ENCODE measurements around the gene HINFP. TPM values are rescaled to one million over a fixed set of nuclear protein-coding genes. Genes with fewer than 3 reads are reported as not detected.

HINFP gene
- polyA plus RNA-seq, 1 donor from 2014 or later: 50.0 TPM

DNA sequence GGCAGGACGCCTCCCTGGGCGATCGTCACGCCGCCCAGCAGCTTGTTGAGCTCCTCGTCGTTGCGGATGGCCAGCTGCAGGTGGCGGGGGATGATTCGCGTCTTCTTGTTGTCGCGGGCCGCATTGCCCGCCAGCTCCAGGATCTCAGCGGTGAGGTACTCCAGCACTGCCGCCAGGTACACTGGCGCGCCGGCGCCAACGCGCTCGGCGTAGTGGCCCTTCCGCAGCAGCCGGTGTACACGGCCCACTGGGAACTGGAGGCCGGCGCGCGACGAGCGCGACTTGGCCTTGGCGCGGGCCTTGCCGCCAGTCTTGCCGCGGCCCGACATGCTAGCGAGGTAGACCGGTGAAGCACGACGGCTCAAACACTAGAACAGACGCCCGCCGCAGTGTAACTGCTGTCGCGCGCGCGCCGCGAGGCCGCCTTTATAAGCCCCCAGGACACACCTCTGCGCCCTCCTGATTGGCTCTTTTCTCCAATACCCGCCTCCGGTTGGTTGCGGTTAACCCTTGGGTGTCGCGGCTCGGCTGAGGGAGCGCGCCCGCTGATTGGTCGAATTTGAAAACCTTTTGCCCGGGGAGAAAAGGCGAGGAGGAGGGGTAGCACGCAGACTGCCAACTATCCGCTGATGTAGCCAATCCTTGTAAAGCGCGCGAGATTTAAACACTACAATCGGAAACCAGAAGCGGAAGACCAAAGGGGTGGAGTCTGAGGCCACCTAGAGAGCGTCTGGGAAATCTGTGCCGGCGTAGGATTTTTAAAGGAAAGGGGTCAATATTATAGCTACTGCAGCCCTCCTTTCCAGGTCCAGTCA lies 26.1 kb upstream of the HINFP start:
- Histone ChIP-seq H3K9me2 (ENCODE audit: insufficient read depth, low read length) (no peaks in the 10 kb centered on the region), H3F3A (ENCODE audit: insufficient read depth, low read length, poor library complexity, severe bottlenecking) (no peaks in the 10 kb centered on the region), H3K79me2 (replicated peaks; ENCODE audit: insufficient read depth, low read length) (peaks cover 23% of the 10 kb centered on the region), H2AFZ (ENCODE audit: low read depth, low read length) (peak overlapping the region; percentile 31), H3K4me2 (ENCODE audit: low read length) (peak overlapping the region; percentile 69), H3K27me3 (ENCODE audit: insufficient read depth, low read depth, low read length) (no peaks in the 10 kb centered on the region), H4K20me1 (ENCODE audit: insufficient read depth) (no peaks in the 10 kb centered on the region), H3K27ac (ENCODE audit: low read length) (peak overlapping the region; percentile 48), H3K9me3 (ENCODE audit: low read length) (no peaks in the 10 kb centered on the region), H3K36me3 (ENCODE audit: insufficient read depth, low read length) (no peaks in the 10 kb centered on the region), H3K9ac (ENCODE audit: low read length) (peak overlapping the region; percentile 71), H3K4me3 (ENCODE audit: low read length) (peak overlapping the region; percentile 92)
- TF ChIP-seq SMC3 (conservative IDR thresholded peaks at IDR 0.05; ENCODE audit: poor library complexity) (peak; percentile 74), EP300 (conservative IDR thresholded peaks at IDR 0.05; ENCODE audit: poor library complexity, severe bottlenecking) (no peak), EZH2 (IDR thresholded peaks at IDR 0.05; ENCODE audit: borderline replicate concordance, insufficient read depth, low read length, poor library complexity, severe bottlenecking) (no peak), TAF1 (IDR thresholded peaks at IDR 0.05; ENCODE audit: low read depth) (peak; percentile 99), RAD21 (conservative IDR thresholded peaks at IDR 0.05) (peak; percentile 63), MXI1 (conservative IDR thresholded peaks at IDR 0.05; ENCODE audit: poor library complexity, severe bottlenecking) (peak; percentile 95), POLR2AphosphoS5 (IDR thresholded peaks at IDR 0.05) (peak; percentile 99)
- TF ChIP-seq, protein P1, sequence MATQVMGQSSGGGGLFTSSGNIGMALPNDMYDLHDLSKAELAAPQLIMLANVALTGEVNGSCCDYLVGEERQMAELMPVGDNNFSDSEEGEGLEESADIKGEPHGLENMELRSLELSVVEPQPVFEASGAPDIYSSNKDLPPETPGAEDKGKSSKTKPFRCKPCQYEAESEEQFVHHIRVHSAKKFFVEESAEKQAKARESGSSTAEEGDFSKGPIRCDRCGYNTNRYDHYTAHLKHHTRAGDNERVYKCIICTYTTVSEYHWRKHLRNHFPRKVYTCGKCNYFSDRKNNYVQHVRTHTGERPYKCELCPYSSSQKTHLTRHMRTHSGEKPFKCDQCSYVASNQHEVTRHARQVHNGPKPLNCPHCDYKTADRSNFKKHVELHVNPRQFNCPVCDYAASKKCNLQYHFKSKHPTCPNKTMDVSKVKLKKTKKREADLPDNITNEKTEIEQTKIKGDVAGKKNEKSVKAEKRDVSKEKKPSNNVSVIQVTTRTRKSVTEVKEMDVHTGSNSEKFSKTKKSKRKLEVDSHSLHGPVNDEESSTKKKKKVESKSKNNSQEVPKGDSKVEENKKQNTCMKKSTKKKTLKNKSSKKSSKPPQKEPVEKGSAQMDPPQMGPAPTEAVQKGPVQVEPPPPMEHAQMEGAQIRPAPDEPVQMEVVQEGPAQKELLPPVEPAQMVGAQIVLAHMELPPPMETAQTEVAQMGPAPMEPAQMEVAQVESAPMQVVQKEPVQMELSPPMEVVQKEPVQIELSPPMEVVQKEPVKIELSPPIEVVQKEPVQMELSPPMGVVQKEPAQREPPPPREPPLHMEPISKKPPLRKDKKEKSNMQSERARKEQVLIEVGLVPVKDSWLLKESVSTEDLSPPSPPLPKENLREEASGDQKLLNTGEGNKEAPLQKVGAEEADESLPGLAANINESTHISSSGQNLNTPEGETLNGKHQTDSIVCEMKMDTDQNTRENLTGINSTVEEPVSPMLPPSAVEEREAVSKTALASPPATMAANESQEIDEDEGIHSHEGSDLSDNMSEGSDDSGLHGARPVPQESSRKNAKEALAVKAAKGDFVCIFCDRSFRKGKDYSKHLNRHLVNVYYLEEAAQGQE (IDR thresholded peaks at IDR 0.05; ENCODE audit: borderline replicate concordance): peak; percentile 96
- TF ChIP-seq, protein P2, sequence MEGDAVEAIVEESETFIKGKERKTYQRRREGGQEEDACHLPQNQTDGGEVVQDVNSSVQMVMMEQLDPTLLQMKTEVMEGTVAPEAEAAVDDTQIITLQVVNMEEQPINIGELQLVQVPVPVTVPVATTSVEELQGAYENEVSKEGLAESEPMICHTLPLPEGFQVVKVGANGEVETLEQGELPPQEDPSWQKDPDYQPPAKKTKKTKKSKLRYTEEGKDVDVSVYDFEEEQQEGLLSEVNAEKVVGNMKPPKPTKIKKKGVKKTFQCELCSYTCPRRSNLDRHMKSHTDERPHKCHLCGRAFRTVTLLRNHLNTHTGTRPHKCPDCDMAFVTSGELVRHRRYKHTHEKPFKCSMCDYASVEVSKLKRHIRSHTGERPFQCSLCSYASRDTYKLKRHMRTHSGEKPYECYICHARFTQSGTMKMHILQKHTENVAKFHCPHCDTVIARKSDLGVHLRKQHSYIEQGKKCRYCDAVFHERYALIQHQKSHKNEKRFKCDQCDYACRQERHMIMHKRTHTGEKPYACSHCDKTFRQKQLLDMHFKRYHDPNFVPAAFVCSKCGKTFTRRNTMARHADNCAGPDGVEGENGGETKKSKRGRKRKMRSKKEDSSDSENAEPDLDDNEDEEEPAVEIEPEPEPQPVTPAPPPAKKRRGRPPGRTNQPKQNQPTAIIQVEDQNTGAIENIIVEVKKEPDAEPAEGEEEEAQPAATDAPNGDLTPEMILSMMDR (IDR thresholded peaks at IDR 0.05; ENCODE audit: poor library complexity, severe bottlenecking): peak; percentile 57

DNA sequence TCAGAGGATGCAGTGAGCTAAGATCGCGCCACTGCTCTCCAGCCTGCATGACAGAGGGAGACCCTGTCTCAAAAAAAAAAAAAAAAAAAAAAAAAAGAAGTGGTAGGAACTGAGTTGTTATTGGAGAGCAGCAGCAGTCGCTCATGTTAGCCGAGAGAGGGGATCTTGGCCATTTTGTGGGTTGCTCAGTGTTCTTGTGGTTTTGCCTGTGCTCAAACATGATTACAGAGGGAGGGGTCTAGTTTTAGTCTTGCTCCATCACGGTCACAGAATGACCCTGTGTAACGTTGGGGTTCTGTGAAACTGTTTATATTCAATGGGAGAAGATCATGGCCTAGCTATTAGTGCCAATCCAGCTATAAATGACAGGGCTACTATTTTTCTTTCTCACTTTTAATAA lies 21.7 kb upstream of the HINFP start:
- H3K4me2 ChIP-seq (ENCODE audit: low read length): no peak overlapping the region

More for the DNA sequence above, 21.7 kb upstream of the HINFP start:
- Histone ChIP-seq H2AFZ (ENCODE audit: low read depth, low read length) (no peak overlapping the region), H3K4me3 (ENCODE audit: low read length) (no peak overlapping the region), H4K20me1 (ENCODE audit: insufficient read depth) (no peaks in the 10 kb centered on the region), H3F3A (ENCODE audit: insufficient read depth, low read length, poor library complexity, severe bottlenecking) (no peaks in the 10 kb centered on the region), H3K79me2 (replicated peaks; ENCODE audit: insufficient read depth, low read length) (no peaks in the 10 kb centered on the region), H3K9me2 (ENCODE audit: insufficient read depth, low read length) (no peaks in the 10 kb centered on the region), H3K9me3 (ENCODE audit: low read length) (no peaks in the 10 kb centered on the region), H3K9ac (ENCODE audit: low read length) (no peak overlapping the region), H3K36me3 (ENCODE audit: insufficient read depth, low read length) (no peaks in the 10 kb centered on the region), H3K27me3 (ENCODE audit: insufficient read depth, low read depth, low read length) (no peaks in the 10 kb centered on the region), H3K27ac (ENCODE audit: low read length) (no peak overlapping the region)
- TF ChIP-seq EP300 (conservative IDR thresholded peaks at IDR 0.05; ENCODE audit: poor library complexity, severe bottlenecking): no peak
- TF ChIP-seq, protein P1 (IDR thresholded peaks at IDR 0.05; ENCODE audit: borderline replicate concordance): no peak
- TF ChIP-seq RAD21 (conservative IDR thresholded peaks at IDR 0.05): no peak
- no peak for TF ChIP-seq EZH2 (IDR thresholded peaks at IDR 0.05; ENCODE audit: borderline replicate concordance, insufficient read depth, low read length, poor library complexity, severe bottlenecking)
- no peak for TF ChIP-seq TAF1 (IDR thresholded peaks at IDR 0.05; ENCODE audit: low read depth)
